Endodermal cell (in vitro differentiated cells): ENCODE measurements around the gene PKNOX1. TPM values are rescaled to one million over a fixed set of nuclear protein-coding genes. Genes with fewer than 3 reads are reported as not detected.
A peak's percentile ranks its signal among the peaks of the same experiment; 100 is the strongest.

Experiments
- DNase-seq: peaks from one replicate; pipeline ENCODE4 v3.0.0-alpha.2; 2017
- H3K27ac ChIP-seq: 2 replicates; pipeline ENCODE4 v1.5.1; 2013; ENCODE audit warnings: mild to moderate bottlenecking, low read depth, low read length, moderate library complexity
- H3K27me3 ChIP-seq: 2 replicates; pipeline ENCODE4 v1.6.1; 2013; ENCODE audit warnings: mild to moderate bottlenecking, low read length, moderate library complexity; ENCODE audit not compliant: insufficient read depth, control insufficient read depth, poor library complexity, severe bottlenecking
- H3K36me3 ChIP-seq: 2 replicates; pipeline ENCODE4 v1.7.0; 2013; ENCODE audit warnings: mild to moderate bottlenecking, low read length, moderate library complexity; ENCODE audit not compliant: control insufficient read depth, insufficient read depth
- H3K4me1 ChIP-seq: one replicate; pipeline ENCODE4 v1.7.0; 2013; ENCODE audit warnings: low read length; ENCODE audit not compliant: control insufficient read depth, insufficient read depth
- H3K4me3 ChIP-seq: 2 replicates; pipeline ENCODE4 v1.5.1; 2013; ENCODE audit warnings: mild to moderate bottlenecking, low read length, moderate library complexity
- H3K9ac ChIP-seq: 2 replicates; pipeline ENCODE4 v1.6.1; 2013; ENCODE audit warnings: mild to moderate bottlenecking, low read length, moderate library complexity; ENCODE audit not compliant: poor library complexity, severe bottlenecking; ENCODE audit errors: extremely low read depth
- H3K9me3 ChIP-seq: 2 replicates; pipeline ENCODE4 v1.6.1; 2013; ENCODE audit warnings: mild to moderate bottlenecking, low read length, moderate library complexity; ENCODE audit not compliant: control insufficient read depth
- H3K27ac Mint-ChIP-seq: 2 replicates; pipeline ENCODE4 v1.8.0; 2020; ENCODE audit warnings: mixed read lengths
- H3K27me3 Mint-ChIP-seq: 2 replicates; pipeline ENCODE4 v1.8.0; 2021; ENCODE audit warnings: mild to moderate bottlenecking, mixed read lengths; ENCODE audit not compliant: insufficient read depth
- H3K36me3 Mint-ChIP-seq: 2 replicates; pipeline ENCODE4 v1.8.0; 2020; ENCODE audit warnings: low read depth, mixed read lengths
- H3K4me1 Mint-ChIP-seq: 2 replicates; pipeline ENCODE4 v1.8.0; 2020; ENCODE audit warnings: mixed read lengths
- H3K4me3 Mint-ChIP-seq: 2 replicates; pipeline ENCODE4 v1.8.0; 2020; ENCODE audit warnings: mild to moderate bottlenecking, moderate library complexity, mixed read lengths
- H3K9me3 Mint-ChIP-seq: 2 replicates; pipeline ENCODE4 v1.8.0; 2020; ENCODE audit warnings: mild to moderate bottlenecking, mixed read lengths
- CTCF ChIP-seq: fragments of 200-600 bp; sonication (generic); conservative IDR thresholded peaks from 2 replicates; pipeline ENCODE4 v1.5.0; 2021; ENCODE audit warnings: antibody characterized with exemption, mild to moderate bottlenecking
- WGBS, 2 experiments: methylation state at CpG; one replicate each; pipeline versions ENCODE4 v1.1.5 to v1.1.7; 2013; ENCODE audit warnings: missing lambda C conversion rate in 2 of 2, mixed read lengths in 1 of 2; ENCODE audit not compliant: insufficient coverage in 1 of 2, insufficient read length in 1 of 2; 5-methylcytosine and 5-hydroxymethylcytosine counted together
- total RNA-seq, 2 donors: library from RNA; stranded (reverse); fragmentation: NEBNext Ultra II Directional in 1 of 2; extraction: Animal tissue kit (Norgen Biotek cat#: 25700) in 1 of 2; gene quantifications; 2 replicates in 1 of 2; 3 replicates in 1 of 2; pipeline ENCODE4 v1.2.1, GENCODE V29; 2021

PKNOX1 gene
- total RNA-seq, 2 donors from 2014 or later = 25.9 to 29.9 TPM

GRCh38 chr21:42989816-42990650 lies 15.7 kb downstream of the PKNOX1 start:
- Mint-ChIP-seq H3K4me3 (no peak overlapping the region), H3K27me3 (no peaks in the 10 kb centered on the region), H3K27ac (no peak overlapping the region), H3K36me3 (peaks cover 3% of the 10 kb centered on the region), H3K4me1 (peaks cover 8% of the 10 kb centered on the region), H3K9me3 (no peaks in the 10 kb centered on the region)
- Histone ChIP-seq H3K4me1 (no peaks in the 10 kb centered on the region), H3K27me3 (no peaks in the 10 kb centered on the region), H3K4me3 (no peak overlapping the region), H3K9ac (no peak overlapping the region), H3K27ac (no peak overlapping the region), H3K9me3 (no peaks in the 10 kb centered on the region), H3K36me3 (peaks cover 16% of the 10 kb centered on the region)
- DNase-seq = no peak
- WGBS, 2 experiments = 82% methylated on average over 8 of the region's 10 CpGs; no CpG with 5 or more reads in 1 of the 2 experiments
- no peak for TF ChIP-seq CTCF

DNA sequence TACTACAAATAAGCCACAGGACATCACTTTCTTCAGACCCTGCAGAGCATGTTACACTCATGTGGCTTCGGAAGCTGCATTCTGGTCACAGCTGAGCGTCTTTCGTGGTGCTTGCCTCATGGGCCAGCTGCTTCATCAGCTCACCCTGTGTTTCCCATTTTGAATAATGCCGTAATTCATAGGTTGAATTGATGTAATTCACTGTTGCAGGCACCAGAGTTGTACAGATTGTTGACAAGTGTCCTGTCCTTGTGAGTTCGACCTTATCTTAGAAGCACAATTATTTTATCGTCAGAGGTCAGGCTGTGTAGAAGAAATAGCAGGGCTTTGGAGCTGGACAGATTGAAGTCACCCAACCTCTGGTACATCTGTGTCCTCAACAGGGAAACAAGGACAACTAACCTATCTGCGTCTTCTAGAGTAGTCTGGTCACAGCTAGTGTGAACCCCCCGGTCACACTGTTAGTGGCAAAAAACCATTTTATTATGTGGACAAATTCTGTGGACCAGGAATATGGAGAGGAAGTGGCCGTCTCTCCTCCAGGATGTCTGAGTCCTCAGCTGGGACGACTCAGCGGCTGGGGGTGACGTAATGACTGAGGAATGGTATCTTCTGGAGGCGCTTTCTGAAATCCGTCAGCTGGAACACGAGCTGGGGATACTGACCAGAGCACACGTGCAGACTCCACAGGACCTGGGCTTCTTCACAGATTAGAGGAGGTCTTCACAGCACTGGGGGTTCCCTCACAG lies 17.8 kb downstream of the PKNOX1 start:
- DNase-seq = peak; percentile 64
- Histone ChIP-seq H3K36me3 (peaks cover 20% of the 10 kb centered on the region), H3K27ac (no peak overlapping the region), H3K4me3 (no peak overlapping the region), H3K4me1 (no peaks in the 10 kb centered on the region), H3K27me3 (no peaks in the 10 kb centered on the region), H3K9ac (no peak overlapping the region), H3K9me3 (peaks cover 8% of the 10 kb centered on the region)
- Mint-ChIP-seq H3K36me3 (peaks cover 12% of the 10 kb centered on the region), H3K4me1 (peaks cover 8% of the 10 kb centered on the region), H3K4me3 (no peak overlapping the region), H3K27ac (peak overlapping the region; percentile 79), H3K9me3 (peaks cover under 1% of the 10 kb centered on the region), H3K27me3 (no peaks in the 10 kb centered on the region)
- TF ChIP-seq CTCF = no peak
- 87 to 98% methylated on average over 13 to 16 of the region's 16 CpGs for WGBS, 2 experiments

- H3K36me3 Mint-ChIP-seq = peaks cover 22% of the 10 kb centered on the region
- no peak overlapping the region for H3K4me3 Mint-ChIP-seq
- Histone ChIP-seq H3K4me1 (no peaks in the 10 kb centered on the region), H3K36me3 (peaks cover 24% of the 10 kb centered on the region), H3K9me3 (peaks cover 18% of the 10 kb centered on the region), H3K9ac (no peak overlapping the region), H3K27ac (no peak overlapping the region), H3K27me3 (no peaks in the 10 kb centered on the region), H3K4me3 (no peak overlapping the region)
- peaks cover 8% of the 10 kb centered on the region for H3K4me1 Mint-ChIP-seq
- 96 to 99% methylated on average over 9 to 16 of the region's 16 CpGs for WGBS, 2 experiments
- H3K27me3 Mint-ChIP-seq = no peaks in the 10 kb centered on the region
- peaks cover 11% of the 10 kb centered on the region for H3K9me3 Mint-ChIP-seq
- DNase-seq = no peak
- TF ChIP-seq CTCF = no peak
- H3K27ac Mint-ChIP-seq = peak overlapping the region; percentile 58
Measured at GRCh38 chr21:42993051-42993712, 18.8 kb downstream of the PKNOX1 start.
